NCI-H1436 (cell line): Measurements from ENCODE around the gene C5orf22.
"Not testable (repeated sequence)": the region's sequence is repeated elsewhere in the genome, so short reads cannot be mapped to it uniquely, and the experiment has no call there.

Experiments
- DNase-seq: peaks from one replicate; lab custom pipeline; 2025; lab: John Stamatoyannopoulos, UW

C5orf22 gene

GRCh38 chr5:31531888-31532547 is at the start of gene C5orf22, which contains the start of gene DROSHA:
TSS of gene C5orf22 (plus strand) at chr5:31532301. CDS start at chr5:31532393, 92 bp downstream.
TSS of gene DROSHA (minus strand) at chr5:31532093. CDS start at chr5:31529059, 3,034 bp downstream.
- DNase-seq, result peak; percentile 95

- DNase-seq, result no peak
Observed at GRCh38 chr5:31485376-31486207, 46.5 kb upstream of the C5orf22 start.

GRCh38 chr5:31486441-31486840 is 45.7 kb upstream of the C5orf22 start:
- no peak for DNase-seq

- no peak for DNase-seq
Observed at GRCh38 chr5:31487506-31487905, 44.6 kb upstream of the C5orf22 start.

GRCh38 chr5:31492869-31493268 is 39.2 kb upstream of the C5orf22 start:
- DNase-seq, result no peak

- DNase-seq, result no peak
Observed at GRCh38 chr5:31495336-31495735, 36.8 kb upstream of the C5orf22 start.

- no peak for DNase-seq
Observed at GRCh38 chr5:31496301-31496700, 35.8 kb upstream of the C5orf22 start.

GRCh38 chr5:31496891-31497290 is 35.2 kb upstream of the C5orf22 start:
- DNase-seq, result no peak

- DNase-seq, result no peak
Observed at GRCh38 chr5:31500256-31500655, 31.8 kb upstream of the C5orf22 start.

GRCh38 chr5:31502506-31502905 is 29.6 kb upstream of the C5orf22 start:
- DNase-seq, result no peak

- DNase-seq, result no peak
Observed at GRCh38 chr5:31504529-31504928, 27.6 kb upstream of the C5orf22 start.

- no peak for DNase-seq
Observed at GRCh38 chr5:31511305-31511704, 20.8 kb upstream of the C5orf22 start.

GRCh38 chr5:31516802-31517201 is 15.3 kb upstream of the C5orf22 start:
- DNase-seq, result no peak

- DNase-seq, result no peak
Observed at GRCh38 chr5:31523041-31523440, 9.1 kb upstream of the C5orf22 start.

- DNase-seq, result no peak
Observed at GRCh38 chr5:31530541-31531265, 1.4 kb upstream of the C5orf22 start.

- no peak for DNase-seq
Observed at GRCh38 chr5:31531543-31531887, 586 bp upstream of the C5orf22 start.

GRCh38 chr5:31534527-31535046 is 2.5 kb downstream of the C5orf22 start:
- DNase-seq, result no peak

- DNase-seq, result no peak
Observed at GRCh38 chr5:31536873-31537272, 4.8 kb downstream of the C5orf22 start.

GRCh38 chr5:31537349-31537748 is 5.2 kb downstream of the C5orf22 start:
- no peak for DNase-seq

GRCh38 chr5:31537851-31538250 is 5.8 kb downstream of the C5orf22 start:
- no peak for DNase-seq

- DNase-seq, result not testable (repeated sequence)
Observed at GRCh38 chr5:31549114-31549513, 17.0 kb downstream of the C5orf22 start.

GRCh38 chr5:31551878-31552277 is 19.8 kb downstream of the C5orf22 start:
- DNase-seq, result no peak
